A549 treated with Mapracorat at 1 μM for 4 hours (cell line): ENCODE data around the gene FOXI3. TPM values are rescaled to one million over a fixed set of nuclear protein-coding genes. Genes with fewer than 3 reads are reported as not detected.

Experiments
- total RNA-seq: library from RNA; stranded (reverse); fragments of 200-300 nt; extraction: Qiagen RNA extraction; gene quantifications from 5 replicates; pipeline ENCODE4 v1.2.3, GENCODE V29; 2022

The FOXI3 gene
- total RNA-seq = 0.06 to 0.07 TPM in 2 of 5 replicates, not detected in the others

DNA sequence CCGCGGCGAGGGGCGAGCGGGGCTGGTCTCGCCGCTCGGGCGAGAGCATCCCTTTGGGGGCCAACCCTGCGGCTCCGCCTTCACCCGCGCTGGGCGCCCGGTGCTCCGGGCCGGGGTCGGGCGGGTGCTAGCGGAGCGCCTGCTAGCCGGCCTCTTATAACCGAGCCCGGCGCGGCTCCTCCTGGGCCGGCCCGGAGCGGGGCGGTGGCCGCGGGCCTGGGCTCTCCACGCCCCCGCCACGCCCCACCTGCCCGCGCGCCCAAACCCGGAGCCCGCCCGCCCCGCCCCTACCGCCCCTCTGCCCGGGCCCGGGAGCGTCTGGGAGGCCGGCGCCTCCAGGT, at the start of gene FOXI3:
Gene FOXI3 (minus strand): TSS at position 129 of the 341 bp plus-strand sequence. CDS start 158 bp downstream, outside the sequence.

Other genes with a start within 250 kb of the FOXI3 start
- 29.3 to 42.0 TPM (median 40.0 TPM) in 5 replicates for gene EIF2AK3, start 174.8 kb upstream of the FOXI3 start, total RNA-seq
- gene RPIA, start 239.0 kb upstream of the FOXI3 start, total RNA-seq = 26.3 to 27.9 TPM (median 27.1 TPM) in 5 replicates